GM12874 (cell line): ENCODE measurements around the gene PPP1R7.

ENCODE experiments used
- CTCF ChIP-seq: IDR thresholded peaks from 2 replicates; pipeline ENCODE4 v1.5.1; 2011; ENCODE audit warnings: low read depth, mild to moderate bottlenecking, control low read depth, low read length, moderate library complexity; ENCODE audit not compliant: insufficient read depth

PPP1R7 gene

GRCh38 chr2:241137276-241138190 is 12.7 kb upstream of the PPP1R7 start:
- TF ChIP-seq CTCF, result no peak

GRCh38 chr2:241138471-241138870 is 11.8 kb upstream of the PPP1R7 start:
- no peak for TF ChIP-seq CTCF

GRCh38 chr2:241139531-241140444 is 10.5 kb upstream of the PPP1R7 start:
- TF ChIP-seq CTCF, result no peak

- no peak for TF ChIP-seq CTCF
Measured at GRCh38 chr2:241140445-241140840, 9.8 kb upstream of the PPP1R7 start.

- no peak for TF ChIP-seq CTCF
Measured at GRCh38 chr2:241141214-241141770, 9.0 kb upstream of the PPP1R7 start.

- no peak for TF ChIP-seq CTCF
Measured at GRCh38 chr2:241142063-241142462, 8.2 kb upstream of the PPP1R7 start.

- TF ChIP-seq CTCF, result no peak
Measured at GRCh38 chr2:241142593-241142992, 7.7 kb upstream of the PPP1R7 start.
